Measurements from ENCODE around the gene CFD. TPM values are rescaled to one million over a fixed set of nuclear protein-coding genes. Genes with fewer than 3 reads are reported as not detected.

Gene CFD
- total and polyA plus RNA-seq, 12 donors: 21.1 to 583 (median 98.6) TPM

DNA sequence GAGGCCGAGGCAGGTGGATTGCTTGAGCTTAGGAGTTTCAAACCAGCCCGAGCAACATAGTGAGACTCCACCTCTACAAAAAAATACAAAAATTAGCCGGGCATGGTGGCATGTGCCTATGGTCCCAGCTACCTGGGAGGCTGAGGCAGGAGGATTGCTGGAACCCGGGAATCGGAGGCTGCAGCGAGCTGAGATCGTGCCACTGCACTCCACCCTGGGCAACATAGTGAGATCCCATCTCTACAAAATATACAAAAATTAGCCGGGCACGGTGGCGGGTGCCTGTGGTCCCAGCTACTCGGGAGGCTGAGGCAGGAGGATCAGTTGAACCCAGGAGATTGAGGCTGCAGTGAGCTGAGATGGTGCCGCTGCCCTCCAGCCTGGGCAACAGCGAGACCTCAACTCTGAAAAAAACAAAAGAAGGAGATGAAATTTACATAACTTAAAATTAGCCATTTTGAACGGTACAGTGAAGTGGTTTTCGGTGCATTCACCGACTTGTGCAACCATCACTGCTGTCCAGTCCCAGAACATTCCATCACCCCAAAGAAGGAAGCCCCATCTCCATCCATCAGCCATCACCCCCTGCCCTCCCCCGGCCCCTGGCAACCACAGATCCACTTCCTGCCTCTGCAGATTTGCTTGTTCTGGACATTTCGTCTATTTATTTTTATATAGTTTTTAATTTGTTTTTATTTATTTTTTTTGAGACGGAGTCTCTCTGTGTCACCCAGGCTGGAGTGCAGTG, 33.4 kb upstream of the CFD start:
- peaks cover 18 to 50% (median 41%) of the 10 kb centered on the region in 7 donors for H3K27me3 ChIP-seq
- H3K4me3 ChIP-seq: no peak overlapping the region
- H3K27ac ChIP-seq: no peak overlapping the region
- H3K36me3 ChIP-seq: no peaks in the 10 kb centered on the region
- intact Hi-C loops (cut with DNase I): no loop called here
- H3K9me3 ChIP-seq: no peaks in the 10 kb centered on the region
- TF ChIP-seq, protein P1, sequence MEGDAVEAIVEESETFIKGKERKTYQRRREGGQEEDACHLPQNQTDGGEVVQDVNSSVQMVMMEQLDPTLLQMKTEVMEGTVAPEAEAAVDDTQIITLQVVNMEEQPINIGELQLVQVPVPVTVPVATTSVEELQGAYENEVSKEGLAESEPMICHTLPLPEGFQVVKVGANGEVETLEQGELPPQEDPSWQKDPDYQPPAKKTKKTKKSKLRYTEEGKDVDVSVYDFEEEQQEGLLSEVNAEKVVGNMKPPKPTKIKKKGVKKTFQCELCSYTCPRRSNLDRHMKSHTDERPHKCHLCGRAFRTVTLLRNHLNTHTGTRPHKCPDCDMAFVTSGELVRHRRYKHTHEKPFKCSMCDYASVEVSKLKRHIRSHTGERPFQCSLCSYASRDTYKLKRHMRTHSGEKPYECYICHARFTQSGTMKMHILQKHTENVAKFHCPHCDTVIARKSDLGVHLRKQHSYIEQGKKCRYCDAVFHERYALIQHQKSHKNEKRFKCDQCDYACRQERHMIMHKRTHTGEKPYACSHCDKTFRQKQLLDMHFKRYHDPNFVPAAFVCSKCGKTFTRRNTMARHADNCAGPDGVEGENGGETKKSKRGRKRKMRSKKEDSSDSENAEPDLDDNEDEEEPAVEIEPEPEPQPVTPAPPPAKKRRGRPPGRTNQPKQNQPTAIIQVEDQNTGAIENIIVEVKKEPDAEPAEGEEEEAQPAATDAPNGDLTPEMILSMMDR (IDR thresholded peaks at IDR 0.05): no peak
- peaks cover 0 to 30% (median 12%) of the 10 kb centered on the region in 9 donors for H3K4me1 ChIP-seq
- ATAC-seq (no peak), DNase-seq (no peak)
- 81 to 84% methylated on average over 19 of the region's 19 CpGs for WGBS, 2 donors

DNA sequence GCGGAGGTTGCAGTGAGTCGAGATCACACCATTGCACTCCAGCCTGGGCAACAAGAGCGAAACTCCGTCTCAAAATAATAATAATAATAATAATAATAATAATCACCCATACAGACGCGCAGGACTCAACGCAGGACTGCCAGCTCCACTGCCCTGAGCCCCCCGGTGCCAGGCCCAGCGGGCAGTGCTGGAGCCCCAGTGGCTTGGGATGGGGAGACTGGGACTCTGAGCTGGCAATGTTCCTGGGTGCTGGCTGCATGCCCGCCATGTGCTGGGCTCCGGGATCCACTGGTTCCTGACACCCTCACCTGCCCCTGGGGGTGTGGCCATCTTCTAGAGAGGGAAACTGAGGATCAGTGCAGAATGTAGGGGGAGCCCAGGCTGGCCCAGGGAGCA, 32.2 kb upstream of the CFD start:
- ATAC-seq: no peak
- intact Hi-C loops (cut with DNase I): no loop called here
- peaks cover 8 to 50% (median 38%) of the 10 kb centered on the region in 7 donors for H3K27me3 ChIP-seq
- no peak for DNase-seq
- no peak overlapping the region for H3K4me3 ChIP-seq
- TF ChIP-seq, protein P1 (IDR thresholded peaks at IDR 0.05): no peak
- 87 to 89% methylated on average over 11 of the region's 11 CpGs for WGBS, 2 donors
- H3K4me1 ChIP-seq: peaks cover 0 to 26% (median 1%) of the 10 kb centered on the region in 9 donors
- H3K27ac ChIP-seq: no peak overlapping the region
- no peaks in the 10 kb centered on the region for H3K9me3 ChIP-seq
- no peaks in the 10 kb centered on the region for H3K36me3 ChIP-seq

DNA sequence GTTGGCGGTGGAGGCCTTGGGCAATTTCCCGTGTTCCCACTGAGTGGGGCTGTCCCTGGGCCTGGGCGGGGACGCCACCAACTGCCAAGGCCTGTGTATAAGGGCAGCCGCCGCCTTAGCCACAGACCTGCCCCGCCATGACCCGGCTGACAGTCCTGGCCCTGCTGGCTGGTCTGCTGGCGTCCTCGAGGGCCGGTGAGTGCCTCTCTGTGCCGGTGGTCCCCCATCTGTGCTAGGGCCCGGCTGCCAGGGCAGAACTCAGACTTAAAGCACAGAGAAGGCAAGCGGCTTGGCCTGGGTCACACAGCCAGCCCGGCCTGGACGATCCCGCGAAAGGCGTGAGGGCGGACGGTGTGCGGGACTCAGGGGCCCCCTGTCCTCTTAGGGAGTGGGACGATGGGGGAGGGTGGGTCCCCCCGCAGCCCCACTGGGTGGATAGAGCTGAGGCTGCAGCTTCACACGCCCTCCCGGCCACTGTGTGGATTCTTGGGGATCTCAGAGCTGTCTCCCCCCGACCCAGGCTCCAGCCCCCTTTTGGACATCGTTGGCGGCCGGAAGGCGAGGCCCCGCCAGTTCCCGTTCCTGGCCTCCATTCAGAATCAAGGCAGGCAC, 31.6 kb upstream of the CFD start, which contains the start of gene AZU1:
AZU1 (plus strand) TSS at position 128 of the 612 bp plus-strand sequence; CDS start at position 138, 10 bp downstream.
- ATAC-seq (peak in 3 of 8 donors; percentile 43 to 47 (median 44)), DNase-seq (no peak)
- WGBS, 2 donors: 73 to 80% methylated on average over 32 to 33 of the region's 33 CpGs
- Histone ChIP-seq H3K36me3 (no peaks in the 10 kb centered on the region), H3K27ac (no peak within 1 kb of the TSS), H3K4me1 (peaks cover 0 to 24% (median 0%) of the 10 kb centered on the region in 9 donors), H3K4me3 (no peak within 1 kb of the TSS), H3K9me3 (no peaks in the 10 kb centered on the region), H3K27me3 (peaks cover 3 to 46% (median 33%) of the 10 kb centered on the region in 7 donors)
- intact Hi-C loops (cut with DNase I): no loop called here
- TF ChIP-seq, protein P1 (IDR thresholded peaks at IDR 0.05): no peak

DNA sequence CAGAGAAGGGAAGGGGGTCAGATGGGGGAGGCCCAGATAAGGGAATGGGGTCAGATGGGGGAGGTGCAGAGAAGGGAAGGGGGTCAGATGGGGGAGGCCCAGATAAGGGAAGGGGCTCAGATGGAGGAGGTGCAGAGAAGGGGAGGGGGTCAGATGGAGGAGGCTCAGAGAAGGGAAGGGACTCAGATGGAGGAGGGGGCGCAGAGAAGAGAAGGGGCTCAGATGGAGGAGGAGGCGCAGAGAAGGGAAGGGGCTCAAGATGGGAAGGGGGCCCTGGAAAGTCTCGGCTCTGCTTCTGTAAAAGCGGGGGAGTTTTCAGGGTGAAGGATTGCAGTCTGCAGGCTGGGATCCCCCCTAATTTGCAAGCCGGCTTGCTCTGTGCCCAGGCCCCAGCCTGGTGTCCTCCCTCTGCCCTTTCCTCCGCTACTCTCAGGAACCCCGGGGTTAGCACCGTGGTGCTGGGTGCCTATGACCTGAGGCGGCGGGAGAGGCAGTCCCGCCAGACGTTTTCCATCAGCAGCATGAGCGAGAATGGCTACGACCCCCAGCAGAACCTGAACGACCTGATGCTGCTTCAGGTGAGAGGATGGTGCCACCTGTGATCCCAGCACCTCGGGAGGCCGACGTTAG, 30.2 kb upstream of the CFD start:
- ATAC-seq: no peak
- DNase-seq: no peak
- intact Hi-C loops (cut with DNase I): no loop called here
- no peaks in the 10 kb centered on the region for H3K36me3 ChIP-seq
- H3K4me1 ChIP-seq: peaks cover 0 to 15% (median 0%) of the 10 kb centered on the region in 9 donors
- H3K27me3 ChIP-seq: peaks cover 0 to 34% (median 26%) of the 10 kb centered on the region in 7 donors
- no peaks in the 10 kb centered on the region for H3K9me3 ChIP-seq
- no peak overlapping the region for H3K27ac ChIP-seq
- TF ChIP-seq, protein P1 (IDR thresholded peaks at IDR 0.05): no peak
- H3K4me3 ChIP-seq: no peak overlapping the region
- 73 to 78% methylated on average over 18 of the region's 18 CpGs for WGBS, 2 donors

Measured in heart right ventricle (tissue), 16 donors.